PC-9 (cell line): ENCODE measurements around the gene CNTNAP5.

Experiments
- CTCF ChIP-seq: fragments of 200-600 bp; sonication (generic); conservative IDR thresholded peaks from 2 replicates; pipeline ENCODE4 v1.6.1; 2017; ENCODE audit warnings: mixed run types, antibody characterized with exemption, mild to moderate bottlenecking, moderate library complexity
- EZH2 ChIP-seq: fragments of 200-600 bp; sonication (generic); IDR thresholded peaks from 2 replicates; pipeline ENCODE4 v1.8.0; 2017; ENCODE audit warnings: antibody characterized with exemption, low read depth

GRCh38 chr2:124810132-124810531 is 785.0 kb downstream of the CNTNAP5 start:
- no peak for TF ChIP-seq EZH2
- TF ChIP-seq CTCF = no peak
